Loucy (cell line): ENCODE data around the gene TCOF1.

Source experiments
- H2AFZ ChIP-seq: fragments of 200-600 bp; sonication (generic); 2 replicates; pipeline ENCODE4 v1.6.0; 2016; ENCODE audit warnings: antibody characterized with exemption, mild to moderate bottlenecking, low read length, moderate library complexity
- H3F3A ChIP-seq: fragments of 200-600 bp; 2 replicates; pipeline ENCODE4 v1.6.0; 2016; ENCODE audit warnings: antibody characterized with exemption, low read depth, mild to moderate bottlenecking
- H3K27me3 ChIP-seq: fragments of 200-600 bp; sonication (generic); 2 replicates; pipeline ENCODE4 v1.6.1; 2014; ENCODE audit warnings: low read length, mild to moderate bottlenecking; ENCODE audit not compliant: insufficient read depth, poor library complexity, severe bottlenecking
- H3K36me3 ChIP-seq: fragments of 200-600 bp; sonication (generic); 2 replicates; pipeline ENCODE4 v1.6.1; 2016; ENCODE audit warnings: low read length; ENCODE audit not compliant: insufficient read depth
- H3K4me1 ChIP-seq: fragments of 200-600 bp; sonication (generic); 2 replicates; pipeline ENCODE4 v1.5.1; 2014; ENCODE audit warnings: low read length, mild to moderate bottlenecking; ENCODE audit not compliant: insufficient read depth, poor library complexity, severe bottlenecking
- H3K4me2 ChIP-seq: fragments of 200-600 bp; sonication (generic); 2 replicates; pipeline ENCODE4 v1.6.0; 2014; ENCODE audit warnings: antibody characterized with exemption, low read length, low read depth, mild to moderate bottlenecking; ENCODE audit not compliant: poor library complexity, severe bottlenecking
- H3K4me3 ChIP-seq: fragments of 200-600 bp; sonication (generic); 2 replicates; pipeline ENCODE4 v1.5.1; 2014; ENCODE audit warnings: low read length, mild to moderate bottlenecking, mixed read lengths; ENCODE audit not compliant: poor library complexity, severe bottlenecking
- H3K79me2 ChIP-seq: fragments of 200-600 bp; sonication (generic); 2 replicates; pipeline ENCODE4 v1.6.1; 2014; ENCODE audit warnings: low read length; ENCODE audit not compliant: insufficient read depth
- H3K9ac ChIP-seq: fragments of 200-600 bp; sonication (generic); 2 replicates; pipeline ENCODE4 v1.6.0; 2014; ENCODE audit warnings: mild to moderate bottlenecking, low read depth, low read length, moderate library complexity; ENCODE audit not compliant: poor library complexity, severe bottlenecking
- H3K9me2 ChIP-seq: fragments of 200-600 bp; sonication (generic); replicated peaks from 2 replicates; pipeline ENCODE4 v1.6.1; 2016; ENCODE audit warnings: low read depth, low read length, mixed read lengths
- H3K9me3 ChIP-seq: fragments of 200-600 bp; sonication (generic); 2 replicates; pipeline ENCODE4 v1.6.1; 2014; ENCODE audit warnings: mild to moderate bottlenecking, antibody characterized with exemption, low read length, low read depth; ENCODE audit not compliant: insufficient read depth
- H4K20me1 ChIP-seq: fragments of 200-600 bp; sonication (generic); 2 replicates; pipeline ENCODE4 v1.6.0; 2014; ENCODE audit warnings: antibody characterized with exemption, low read length, mild to moderate bottlenecking; ENCODE audit not compliant: insufficient read depth, poor library complexity, severe bottlenecking
- EZH2phosphoT487 ChIP-seq: fragments of 200-600 bp; IDR thresholded peaks from 2 replicates; pipeline ENCODE4 v1.6.1; 2018; ENCODE audit warnings: antibody characterized with exemption, mild to moderate bottlenecking, moderate library complexity, borderline replicate concordance
- TF ChIP-seq, protein P1 (sequence below): fragments of 200-600 bp; sonication (generic); conservative IDR thresholded peaks from 2 replicates; pipeline ENCODE4 v1.5.1; 2014; ENCODE audit warnings: mild to moderate bottlenecking, antibody characterized with exemption, low read length

The TCOF1 gene

DNA sequence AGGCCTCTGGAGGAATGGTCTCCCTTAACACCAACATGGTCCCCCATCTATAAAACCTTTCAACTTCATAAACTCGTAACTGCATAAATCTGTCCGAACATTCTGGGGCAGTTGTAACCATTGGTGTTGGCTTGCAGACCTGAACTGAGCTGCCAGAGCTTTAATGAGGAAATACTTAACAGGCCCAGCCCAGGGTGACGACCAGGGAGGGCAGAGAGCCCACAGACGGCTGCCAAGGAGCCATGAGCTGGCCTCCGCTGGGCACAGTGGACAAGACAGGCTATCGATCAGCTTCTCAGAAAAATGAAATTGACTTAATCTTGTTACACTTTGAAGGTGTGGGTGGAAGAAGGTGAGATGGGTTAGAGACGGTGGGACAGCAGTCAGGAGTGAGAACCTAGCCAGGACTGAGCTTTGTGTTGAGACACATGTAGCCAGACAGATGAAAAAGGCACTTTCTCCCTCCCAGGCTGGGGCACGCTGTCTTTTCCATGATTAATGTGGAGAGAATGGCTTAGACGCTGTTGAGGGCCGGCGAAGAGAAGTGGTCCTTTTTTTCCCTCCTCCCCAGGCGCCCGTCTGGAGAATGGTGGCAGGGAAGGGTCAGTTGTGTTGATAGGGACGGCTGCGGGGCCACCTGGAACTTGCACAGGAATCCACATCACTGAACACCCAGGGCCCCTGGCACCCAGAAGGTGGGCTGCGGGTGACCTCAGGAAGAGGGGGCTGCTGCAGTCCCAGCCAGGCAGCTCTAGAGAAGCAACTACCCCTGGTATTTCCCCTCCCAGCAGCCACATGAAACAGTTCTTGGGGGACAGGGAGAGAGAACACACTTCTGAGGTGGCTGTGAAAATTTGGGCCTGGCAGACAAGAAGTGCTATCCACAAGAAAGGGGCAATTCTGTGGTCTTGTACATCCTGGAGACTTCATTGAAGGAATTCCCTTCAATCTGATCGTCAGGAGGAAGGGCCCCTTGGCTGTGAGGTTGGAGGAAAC lies 27.3 kb upstream of the TCOF1 start:
- Histone ChIP-seq H3K4me3 (no peak overlapping the region), H2AFZ (no peak overlapping the region)

DNA sequence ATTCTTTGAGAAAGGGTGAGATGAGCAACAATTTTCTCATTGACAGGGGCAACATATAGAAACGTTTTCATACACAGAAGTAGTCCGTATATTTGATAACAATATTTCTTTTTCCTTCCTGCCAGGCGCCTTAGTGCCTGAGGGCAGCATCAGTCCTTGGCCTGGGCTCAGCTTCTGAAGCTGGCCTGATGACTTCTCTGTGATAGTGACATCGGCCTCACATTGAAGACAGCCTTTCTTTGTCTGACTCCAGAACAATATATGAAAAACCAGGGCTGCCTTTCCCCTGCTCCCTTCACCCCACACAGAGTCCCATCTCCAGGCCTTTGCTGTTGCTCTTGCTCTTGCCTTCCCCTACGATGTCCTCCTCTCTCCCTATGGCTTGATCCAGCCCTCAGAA lies 24.1 kb upstream of the TCOF1 start:
- Histone ChIP-seq H3K27me3 (no peaks in the 10 kb centered on the region), H3F3A (no peaks in the 10 kb centered on the region), H3K4me2 (no peak overlapping the region), H4K20me1 (no peaks in the 10 kb centered on the region), H3K79me2 (no peaks in the 10 kb centered on the region), H3K4me3 (no peak overlapping the region), H2AFZ (no peak overlapping the region), H3K9me2 (no peaks in the 10 kb centered on the region), H3K9ac (no peak overlapping the region), H3K36me3 (no peaks in the 10 kb centered on the region), H3K4me1 (no peaks in the 10 kb centered on the region), H3K9me3 (no peaks in the 10 kb centered on the region)
- TF ChIP-seq EZH2phosphoT487 = no peak
- TF ChIP-seq, protein P1, sequence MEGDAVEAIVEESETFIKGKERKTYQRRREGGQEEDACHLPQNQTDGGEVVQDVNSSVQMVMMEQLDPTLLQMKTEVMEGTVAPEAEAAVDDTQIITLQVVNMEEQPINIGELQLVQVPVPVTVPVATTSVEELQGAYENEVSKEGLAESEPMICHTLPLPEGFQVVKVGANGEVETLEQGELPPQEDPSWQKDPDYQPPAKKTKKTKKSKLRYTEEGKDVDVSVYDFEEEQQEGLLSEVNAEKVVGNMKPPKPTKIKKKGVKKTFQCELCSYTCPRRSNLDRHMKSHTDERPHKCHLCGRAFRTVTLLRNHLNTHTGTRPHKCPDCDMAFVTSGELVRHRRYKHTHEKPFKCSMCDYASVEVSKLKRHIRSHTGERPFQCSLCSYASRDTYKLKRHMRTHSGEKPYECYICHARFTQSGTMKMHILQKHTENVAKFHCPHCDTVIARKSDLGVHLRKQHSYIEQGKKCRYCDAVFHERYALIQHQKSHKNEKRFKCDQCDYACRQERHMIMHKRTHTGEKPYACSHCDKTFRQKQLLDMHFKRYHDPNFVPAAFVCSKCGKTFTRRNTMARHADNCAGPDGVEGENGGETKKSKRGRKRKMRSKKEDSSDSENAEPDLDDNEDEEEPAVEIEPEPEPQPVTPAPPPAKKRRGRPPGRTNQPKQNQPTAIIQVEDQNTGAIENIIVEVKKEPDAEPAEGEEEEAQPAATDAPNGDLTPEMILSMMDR = no peak

More for the DNA sequence above, 27.3 kb upstream of the TCOF1 start:
- Histone ChIP-seq H3K4me1 (no peaks in the 10 kb centered on the region), H4K20me1 (no peaks in the 10 kb centered on the region), H3K9ac (no peak overlapping the region), H3K27me3 (no peaks in the 10 kb centered on the region), H3K4me2 (no peak overlapping the region), H3F3A (no peaks in the 10 kb centered on the region), H3K79me2 (no peaks in the 10 kb centered on the region), H3K9me3 (no peaks in the 10 kb centered on the region), H3K9me2 (no peaks in the 10 kb centered on the region), H3K36me3 (no peaks in the 10 kb centered on the region)
- no peak for TF ChIP-seq EZH2phosphoT487
- TF ChIP-seq, protein P1 = no peak

DNA sequence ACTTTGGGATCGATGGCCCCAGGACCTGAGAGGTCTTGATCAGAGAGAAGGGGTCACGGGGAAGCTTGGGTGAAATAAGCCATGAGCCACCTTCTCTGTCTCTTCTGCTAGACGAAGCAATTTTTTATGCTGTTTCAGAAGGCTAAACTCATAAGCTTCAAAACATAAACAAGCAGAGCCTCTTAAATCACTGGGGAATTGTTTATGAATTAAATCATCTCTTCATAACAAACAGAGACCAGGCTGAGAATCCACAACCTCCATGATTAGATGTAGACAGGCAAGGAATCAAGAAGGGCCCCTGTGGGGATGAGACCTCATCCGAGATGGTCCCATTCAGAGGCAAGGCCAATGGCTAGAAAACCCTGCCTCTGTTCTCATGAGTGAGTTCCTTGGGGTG lies 21.7 kb upstream of the TCOF1 start:
- no peaks in the 10 kb centered on the region for H3K9me3 ChIP-seq
- H3K4me3 ChIP-seq = no peak overlapping the region
- TF ChIP-seq, protein P1 = no peak
- TF ChIP-seq EZH2phosphoT487 = no peak

More for the DNA sequence above, 21.7 kb upstream of the TCOF1 start:
- H3K4me2 ChIP-seq = no peak overlapping the region
- no peaks in the 10 kb centered on the region for H3K27me3 ChIP-seq
- no peaks in the 10 kb centered on the region for H3K4me1 ChIP-seq
- H3K36me3 ChIP-seq = no peaks in the 10 kb centered on the region
- H4K20me1 ChIP-seq = no peaks in the 10 kb centered on the region
- no peak overlapping the region for H3K9ac ChIP-seq
- H3K79me2 ChIP-seq = no peaks in the 10 kb centered on the region
- no peaks in the 10 kb centered on the region for H3K9me2 ChIP-seq
- no peaks in the 10 kb centered on the region for H3F3A ChIP-seq
- H2AFZ ChIP-seq = no peak overlapping the region
